ENCODE results near the gene HOXD1.

Gene HOXD1

GRCh38 chr2:176160251-176160985 is 28.1 kb upstream of the HOXD1 start:
- H4K20me1 ChIP-seq (ENCODE audit: low read depth, low read length): no peaks in the 10 kb centered on the region
- no peaks in the 10 kb centered on the region for H3F3A ChIP-seq (ENCODE audit: insufficient read depth)
- no peaks in the 10 kb centered on the region for H3K27me3 ChIP-seq (ENCODE audit: low read length)
- H3K9ac ChIP-seq (ENCODE audit: low read length): no peak overlapping the region
- H3K79me2 ChIP-seq (ENCODE audit: insufficient read depth, low read length): no peaks in the 10 kb centered on the region
- H3K36me3 ChIP-seq (ENCODE audit: low read length): no peaks in the 10 kb centered on the region
- no peak overlapping the region for H2AFZ ChIP-seq (ENCODE audit: low read depth, low read length, severe bottlenecking)
- no peaks in the 10 kb centered on the region for H3K9me2 ChIP-seq (replicated peaks; ENCODE audit: insufficient read depth, low read length)
- H3K4me3 ChIP-seq (ENCODE audit: insufficient read depth, low read length, poor library complexity, severe bottlenecking): no peak overlapping the region
- no peak overlapping the region for H3K4me2 ChIP-seq (ENCODE audit: low read depth, low read length, poor library complexity, severe bottlenecking)
- TF ChIP-seq EZH2phosphoT487 (conservative IDR thresholded peaks at IDR 0.05; ENCODE audit: low read length) (no peak), CTCF (IDR thresholded peaks at IDR 0.05; ENCODE audit: insufficient read depth, low read length, poor library complexity, severe bottlenecking) (no peak)
- no peaks in the 10 kb centered on the region for H3K9me3 ChIP-seq (ENCODE audit: insufficient read depth, low read length)
- no peak overlapping the region for H3K27ac ChIP-seq (ENCODE audit: low read depth, low read length)

GRCh38 chr2:176160986-176161824 is 27.3 kb upstream of the HOXD1 start:
- no peaks in the 10 kb centered on the region for H3K36me3 ChIP-seq (ENCODE audit: low read length)
- H3K27me3 ChIP-seq (ENCODE audit: low read length): no peaks in the 10 kb centered on the region
- no peak for TF ChIP-seq CTCF (IDR thresholded peaks at IDR 0.05; ENCODE audit: insufficient read depth, low read length, poor library complexity, severe bottlenecking)
- no peak for TF ChIP-seq EZH2phosphoT487 (conservative IDR thresholded peaks at IDR 0.05; ENCODE audit: low read length)
- H3K9ac ChIP-seq (ENCODE audit: low read length): no peak overlapping the region
- no peaks in the 10 kb centered on the region for H4K20me1 ChIP-seq (ENCODE audit: low read depth, low read length)
- no peaks in the 10 kb centered on the region for H3K79me2 ChIP-seq (ENCODE audit: insufficient read depth, low read length)
- no peak overlapping the region for H3K4me3 ChIP-seq (ENCODE audit: insufficient read depth, low read length, poor library complexity, severe bottlenecking)
- no peaks in the 10 kb centered on the region for H3K9me2 ChIP-seq (replicated peaks; ENCODE audit: insufficient read depth, low read length)
- H3K9me3 ChIP-seq (ENCODE audit: insufficient read depth, low read length): no peaks in the 10 kb centered on the region
- H2AFZ ChIP-seq (ENCODE audit: low read depth, low read length, severe bottlenecking): no peak overlapping the region
- H3K4me2 ChIP-seq (ENCODE audit: low read depth, low read length, poor library complexity, severe bottlenecking): no peak overlapping the region
- H3K27ac ChIP-seq (ENCODE audit: low read depth, low read length): no peak overlapping the region
- no peaks in the 10 kb centered on the region for H3F3A ChIP-seq (ENCODE audit: insufficient read depth)

- no peaks in the 10 kb centered on the region for H3K9me3 ChIP-seq (ENCODE audit: insufficient read depth, low read length)
- H3K36me3 ChIP-seq (ENCODE audit: low read length): no peaks in the 10 kb centered on the region
- H3K4me2 ChIP-seq (ENCODE audit: low read depth, low read length, poor library complexity, severe bottlenecking): no peak overlapping the region
- H2AFZ ChIP-seq (ENCODE audit: low read depth, low read length, severe bottlenecking): no peak overlapping the region
- no peaks in the 10 kb centered on the region for H3F3A ChIP-seq (ENCODE audit: insufficient read depth)
- TF ChIP-seq CTCF (IDR thresholded peaks at IDR 0.05; ENCODE audit: insufficient read depth, low read length, poor library complexity, severe bottlenecking): no peak
- no peak for TF ChIP-seq EZH2phosphoT487 (conservative IDR thresholded peaks at IDR 0.05; ENCODE audit: low read length)
- no peak overlapping the region for H3K27ac ChIP-seq (ENCODE audit: low read depth, low read length)
- no peaks in the 10 kb centered on the region for H3K79me2 ChIP-seq (ENCODE audit: insufficient read depth, low read length)
- H3K9ac ChIP-seq (ENCODE audit: low read length): no peak overlapping the region
- H3K9me2 ChIP-seq (replicated peaks; ENCODE audit: insufficient read depth, low read length): no peaks in the 10 kb centered on the region
- H4K20me1 ChIP-seq (ENCODE audit: low read depth, low read length): no peaks in the 10 kb centered on the region
- H3K27me3 ChIP-seq (ENCODE audit: low read length): no peaks in the 10 kb centered on the region
- H3K4me3 ChIP-seq (ENCODE audit: insufficient read depth, low read length, poor library complexity, severe bottlenecking): no peak overlapping the region
Measured at GRCh38 chr2:176161825-176162626, 26.4 kb upstream of the HOXD1 start.

Measured in SU-DHL-6 (cell line).